Right lobe of liver (tissue), 4 donors: ENCODE measurements around the gene UGT1A4.
"Not testable (repeated sequence)": the region's sequence is repeated elsewhere in the genome, so short reads cannot be mapped to it uniquely, and the experiment has no call there.

Experiments used
- CTCF ChIP-seq, 4 donors: fragments of 200-600 bp in 3 of 4; fragments of 450-650 bp in 1 of 4; IDR thresholded peaks; one replicate each; pipeline versions ENCODE4 v1.5.1 to v1.8.0; 2016 to 2022; ENCODE audit warnings: antibody characterized with exemption in 4 of 4, mild to moderate bottlenecking in 2 of 4
- POLR2A ChIP-seq: fragments of 450-650 bp; IDR thresholded peaks from one replicate; pipeline ENCODE4 v1.6.1; 2017; ENCODE audit warnings: antibody characterized with exemption, mild to moderate bottlenecking
- donor health status: DM: no; HTN: no; CAD: no.
- donor health status: DM: no; HTN: no; CAD: no.
- donor health status: DM: no; HTN: yes; CAD: no.

- TF ChIP-seq CTCF (IDR thresholded peaks at IDR 0.05); POLR2A: not testable (repeated sequence)
Observed at GRCh38 chr2:233736868-233737653, 18.5 kb downstream of the UGT1A4 start.
